GM23338 (cell line): ENCODE measurements around the gene CELF4. TPM values are rescaled to one million over a fixed set of nuclear protein-coding genes. Genes with fewer than 3 reads are reported as not detected.

Experiments
- ATAC-seq: fragments of 200-7000 bp; cut with Tn5 transposase; 3 replicates; pipeline ENCODE4 v1.9.1; 2020
- DNase-seq: peaks from one replicate; pipeline ENCODE4 v3.0.0-alpha.2; 2015; ENCODE audit warnings: low spot score
- H2AFZ ChIP-seq: fragments of 200-600 bp; sonication (generic); 2 replicates; pipeline ENCODE4 v1.8.0; 2016; ENCODE audit warnings: antibody characterized with exemption, mild to moderate bottlenecking, moderate library complexity
- H3F3A ChIP-seq: fragments of 200-600 bp; sonication (generic); replicated peaks from 2 replicates; pipeline ENCODE4 v1.8.0; 2017; ENCODE audit warnings: antibody characterized with exemption, mixed run types, low read depth
- H3K27ac ChIP-seq: fragments of 200-600 bp; sonication (generic); 2 replicates; pipeline ENCODE4 v1.6.1; 2016; ENCODE audit warnings: low read depth
- H3K27me3 ChIP-seq: fragments of 200-600 bp; sonication (generic); 2 replicates; pipeline ENCODE4 v1.8.0; 2016; ENCODE audit warnings: mild to moderate bottlenecking, mixed run types, moderate library complexity; ENCODE audit not compliant: insufficient read depth
- H3K36me3 ChIP-seq: fragments of 200-600 bp; sonication (generic); 2 replicates; pipeline ENCODE4 v1.8.0; 2016; ENCODE audit warnings: mild to moderate bottlenecking; ENCODE audit not compliant: insufficient read depth
- H3K4me1 ChIP-seq: fragments of 200-600 bp; sonication (generic); 2 replicates; pipeline ENCODE4 v1.8.0; 2016; ENCODE audit warnings: mild to moderate bottlenecking, moderate library complexity; ENCODE audit not compliant: insufficient read depth
- H3K4me2 ChIP-seq: fragments of 200-600 bp; sonication (generic); 2 replicates; pipeline ENCODE4 v1.7.1; 2017; ENCODE audit warnings: mixed run types
- H3K4me3 ChIP-seq: fragments of 200-600 bp; sonication (generic); 2 replicates; pipeline ENCODE4 v1.6.1; 2016; ENCODE audit warnings: mixed run types
- H3K79me2 ChIP-seq: fragments of 200-600 bp; sonication (generic); replicated peaks from 2 replicates; pipeline ENCODE4 v1.8.0; 2017; ENCODE audit warnings: mild to moderate bottlenecking; ENCODE audit not compliant: insufficient read depth
- H3K9me2 ChIP-seq: fragments of 200-600 bp; sonication (generic); 2 replicates; pipeline ENCODE4 v1.8.0; 2017; ENCODE audit not compliant: insufficient read depth
- H4K20me1 ChIP-seq: fragments of 200-600 bp; sonication (generic); replicated peaks from 2 replicates; pipeline ENCODE4 v1.8.0; 2017; ENCODE audit warnings: mild to moderate bottlenecking; ENCODE audit not compliant: insufficient read depth
- H3K27ac Mint-ChIP-seq: 2 replicates; pipeline ENCODE4 v1.8.0; 2020; ENCODE audit warnings: inconsistent platforms, mild to moderate bottlenecking, moderate library complexity, mixed read lengths
- H3K27me3 Mint-ChIP-seq: 3 replicates; pipeline ENCODE4 v1.8.0; 2022; ENCODE audit warnings: low read depth, mild to moderate bottlenecking, moderate library complexity, mixed read lengths, inconsistent platforms; ENCODE audit not compliant: insufficient read depth, poor library complexity
- H3K36me3 Mint-ChIP-seq: 3 replicates; pipeline ENCODE4 v1.8.0; 2021; ENCODE audit warnings: low read depth, mild to moderate bottlenecking, inconsistent platforms, moderate library complexity, mixed read lengths
- H3K4me1 Mint-ChIP-seq: 3 replicates; pipeline ENCODE4 v1.8.0; 2020; ENCODE audit warnings: mild to moderate bottlenecking, inconsistent platforms, mixed read lengths
- H3K4me3 Mint-ChIP-seq: 3 replicates; pipeline ENCODE4 v1.8.0; 2021; ENCODE audit warnings: moderate library complexity, mild to moderate bottlenecking, inconsistent platforms, mixed read lengths
- H3K9me3 Mint-ChIP-seq: 3 replicates; pipeline ENCODE4 v1.8.0; 2020; ENCODE audit warnings: moderate library complexity, mild to moderate bottlenecking, inconsistent platforms, mixed read lengths
- CREB1 ChIP-seq: fragments of 250-450 bp; sonication (Bioruptor Pico); IDR thresholded peaks from 2 replicates; pipeline ENCODE4 v1.5.0; 2020; ENCODE audit warnings: low read depth, mild to moderate bottlenecking, moderate library complexity
- CTCF ChIP-seq, 2 experiments: fragments of 200-600 bp in 1 of 2; sonication (generic) in 1 of 2; conservative IDR thresholded peaks; 2 replicates each; pipeline versions ENCODE4 v1.5.1 to v1.6.1; 2016 to 2017; ENCODE audit warnings: antibody characterized with exemption in 2 of 2, low read depth in 2 of 2, mild to moderate bottlenecking in 2 of 2, moderate library complexity in 1 of 2
- ETS1 ChIP-seq: IDR thresholded peaks from 2 replicates; pipeline ENCODE4 v1.6.1; 2016; ENCODE audit warnings: antibody characterized with exemption
- EZH2 ChIP-seq: fragments of 200-600 bp; sonication (generic); IDR thresholded peaks from one replicate; pipeline ENCODE4 v1.8.0; 2017; ENCODE audit warnings: antibody characterized with exemption, mild to moderate bottlenecking, low read depth; ENCODE audit not compliant: unreplicated experiment
- EZH2phosphoT487 ChIP-seq: fragments of 200-600 bp; sonication (generic); IDR thresholded peaks from one replicate; pipeline ENCODE4 v1.8.1; 2018; ENCODE audit warnings: antibody characterized with exemption; ENCODE audit not compliant: unreplicated experiment
- JUNB ChIP-seq: IDR thresholded peaks from one replicate; pipeline ENCODE4 v1.6.1; 2016; ENCODE audit warnings: antibody characterized with exemption; ENCODE audit not compliant: unreplicated experiment
- NANOG ChIP-seq: IDR thresholded peaks from 2 replicates; pipeline ENCODE4 v1.6.1; 2016; ENCODE audit warnings: antibody characterized with exemption, borderline replicate concordance
- POLR2AphosphoS5 ChIP-seq: IDR thresholded peaks from 2 replicates; pipeline ENCODE4 v1.6.1; 2016; ENCODE audit warnings: antibody characterized with exemption, low read depth
- REST ChIP-seq: IDR thresholded peaks from one replicate; pipeline ENCODE4 v1.6.1; 2018; ENCODE audit warnings: antibody characterized with exemption; ENCODE audit not compliant: unreplicated experiment
- STAT1 ChIP-seq: IDR thresholded peaks from one replicate; pipeline ENCODE4 v1.6.1; 2016; ENCODE audit warnings: antibody characterized with exemption; ENCODE audit not compliant: unreplicated experiment
- ZNF114 ChIP-seq: fragments of 250-450 bp; sonication (Bioruptor Pico); IDR thresholded peaks from 2 replicates; pipeline ENCODE4 v1.5.0; 2020; ENCODE audit warnings: mild to moderate bottlenecking, moderate library complexity
- ZNF331 ChIP-seq: fragments of 250-450 bp; sonication (Bioruptor Pico); IDR thresholded peaks from 2 replicates; pipeline ENCODE4 v1.5.0; 2020; ENCODE audit warnings: low read depth, mild to moderate bottlenecking, moderate library complexity
- ZNF462 ChIP-seq: fragments of 250-450 bp; sonication (Bioruptor Pico); IDR thresholded peaks from 2 replicates; pipeline ENCODE4 v1.5.0; 2020; ENCODE audit warnings: mild to moderate bottlenecking, moderate library complexity
- polyA plus RNA-seq: library from polyadenylated mRNA; unstranded; fragments of >200 nt; fragmentation: Nextera tagmentation; extraction: Ambion mirVana; gene quantifications from 2 replicates; pipeline ENCODE4 v1.2.1, GENCODE V29; 2016
- total RNA-seq: library from RNA; depleted of rRNA; stranded (reverse); fragments of >200 nt; shearing (Covaris generic); gene quantifications from 2 replicates; pipeline ENCODE4 v1.2.3, GENCODE V29; 2014

Gene CELF4
- total and polyA plus RNA-seq, 2 experiments from 2014 or later: 2.6 to 6.7 TPM

GRCh38 chr18:37598396-37598795 is 32.8 kb upstream of the CELF4 start:
- no peaks in the 10 kb centered on the region for H3K27me3 ChIP-seq
- H3K4me3 ChIP-seq: no peak overlapping the region
- Mint-ChIP-seq H3K4me1 (no peaks in the 10 kb centered on the region), H3K4me3 (no peak overlapping the region), H3K27ac (no peak overlapping the region), H3K36me3 (no peaks in the 10 kb centered on the region), H3K9me3 (no peaks in the 10 kb centered on the region), H3K27me3 (no peaks in the 10 kb centered on the region)
- no peaks in the 10 kb centered on the region for H4K20me1 ChIP-seq
- no peaks in the 10 kb centered on the region for H3K9me2 ChIP-seq
- no peak overlapping the region for H3K27ac ChIP-seq
- no peaks in the 10 kb centered on the region for H3K36me3 ChIP-seq
- H3F3A ChIP-seq: no peaks in the 10 kb centered on the region
- no peaks in the 10 kb centered on the region for H3K79me2 ChIP-seq
- ATAC-seq (no peak), DNase-seq (no peak)
- TF ChIP-seq ZNF114 (CRISPR knock-in tag): no peak
- TF ChIP-seq POLR2AphosphoS5: no peak
- no peak for TF ChIP-seq EZH2phosphoT487
- TF ChIP-seq STAT1: no peak
- TF ChIP-seq ZNF331 (CRISPR knock-in tag): no peak
- TF ChIP-seq ETS1: no peak
- TF ChIP-seq CREB1 (CRISPR knock-in tag): no peak
- TF ChIP-seq ZNF462: no peak
- TF ChIP-seq EZH2: no peak
- no peak for TF ChIP-seq JUNB
- no peak for TF ChIP-seq NANOG
- TF ChIP-seq REST: no peak
- TF ChIP-seq CTCF (conservative IDR thresholded peaks at IDR 0.05; ENCODE audit: low read depth in 2 of 2): no peak
- H3K4me2 ChIP-seq: no peak overlapping the region
- no peaks in the 10 kb centered on the region for H3K4me1 ChIP-seq
- no peak overlapping the region for H2AFZ ChIP-seq
